ENCODE data around the gene ATP11A.

Gene ATP11A

DNA sequence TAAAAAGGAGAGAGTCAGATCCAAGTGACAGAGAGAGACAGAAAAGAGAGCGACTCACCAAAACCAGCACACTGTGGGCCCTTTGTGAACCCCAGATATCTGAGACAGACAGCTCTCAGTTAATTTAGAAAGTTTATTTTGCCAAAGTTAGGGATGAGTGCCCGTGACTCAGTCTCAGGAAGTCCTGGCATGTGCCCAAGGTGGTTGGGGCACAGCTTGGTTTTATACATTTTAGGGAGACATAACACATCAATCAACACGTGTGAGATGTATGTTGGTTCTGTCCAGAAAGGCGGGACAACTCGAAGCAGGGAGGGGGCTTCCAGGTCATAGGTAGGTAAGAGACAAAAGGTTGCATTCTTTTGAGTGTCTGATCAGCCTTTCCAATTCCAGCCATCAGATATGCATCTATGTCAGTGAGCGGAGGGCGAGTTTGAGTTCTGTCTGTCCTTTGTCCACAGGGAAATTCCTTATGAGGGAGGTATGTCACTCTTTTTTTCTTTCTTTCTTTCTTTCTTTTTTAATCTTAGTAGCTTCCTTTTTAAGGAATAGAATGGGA, 37.2 kb upstream of the ATP11A start:
- Histone ChIP-seq H3K9me3 (ENCODE audit: control insufficient read depth, low read length) (no peaks in the 10 kb centered on the region), H3K27me3 (replicated peaks; ENCODE audit: control insufficient read depth, insufficient read depth, low read length) (peaks cover 14% of the 10 kb centered on the region), H3K4me3 (ENCODE audit: low read length) (no peak overlapping the region), H3K4me1 (ENCODE audit: control insufficient read depth, insufficient read depth, low read length) (no peaks in the 10 kb centered on the region), H3K36me3 (ENCODE audit: control insufficient read depth, insufficient read depth, low read length, severe bottlenecking) (no peaks in the 10 kb centered on the region), H3K9ac (ENCODE audit: low read length) (no peak overlapping the region)
- no peak for DNase-seq (ENCODE audit: low read depth)

DNA sequence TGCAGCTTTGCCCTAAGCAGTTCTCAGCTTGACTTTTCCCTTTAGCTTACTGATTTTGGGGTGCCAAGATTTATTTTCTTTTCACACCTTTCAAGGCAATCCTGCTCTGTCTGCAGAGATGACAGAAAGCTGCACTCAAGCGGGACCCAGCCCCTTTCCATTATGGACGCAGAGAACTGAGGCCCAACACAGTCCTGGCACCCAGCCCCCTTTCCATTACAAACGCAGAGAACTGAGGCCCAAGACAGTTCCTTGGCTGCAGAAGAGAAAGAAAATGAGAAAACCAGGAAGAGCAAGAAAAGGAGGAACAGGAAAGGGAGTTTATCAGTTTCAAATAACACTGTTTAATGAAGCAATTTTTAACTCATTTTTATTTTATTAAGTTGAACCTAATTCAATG, 36.8 kb upstream of the ATP11A start:
- Histone ChIP-seq H3K27me3 (replicated peaks; ENCODE audit: control insufficient read depth, insufficient read depth, low read length) (peaks cover 9% of the 10 kb centered on the region), H3K4me1 (ENCODE audit: control insufficient read depth, insufficient read depth, low read length) (no peaks in the 10 kb centered on the region), H3K9me3 (ENCODE audit: control insufficient read depth, low read length) (no peaks in the 10 kb centered on the region), H3K9ac (ENCODE audit: low read length) (no peak overlapping the region), H3K4me3 (ENCODE audit: low read length) (no peak overlapping the region), H3K36me3 (ENCODE audit: control insufficient read depth, insufficient read depth, low read length, severe bottlenecking) (no peaks in the 10 kb centered on the region)
- DNase-seq (ENCODE audit: low read depth): no peak

DNA sequence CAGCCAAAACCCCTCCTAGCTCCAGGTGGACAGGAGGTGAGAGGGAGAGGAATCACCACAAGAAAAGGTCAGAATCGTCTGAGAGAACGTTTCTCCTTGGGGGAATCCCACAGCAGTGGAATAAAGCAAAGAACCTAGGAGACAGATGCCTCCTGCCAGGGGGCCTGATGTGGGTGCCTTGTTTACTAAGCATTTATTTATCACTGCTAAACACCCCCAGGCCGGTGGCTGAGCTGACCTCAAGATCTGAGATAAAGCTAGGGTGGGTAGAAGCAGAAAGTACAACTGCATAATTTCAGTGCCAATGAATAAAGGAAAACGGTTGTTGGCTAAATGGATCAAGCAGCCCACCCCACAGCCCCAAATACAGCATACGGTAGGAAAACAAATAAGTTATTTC, 33.9 kb upstream of the ATP11A start:
- H3K9ac ChIP-seq (ENCODE audit: low read length): no peak overlapping the region
- H3K9me3 ChIP-seq (ENCODE audit: control insufficient read depth, low read length): no peaks in the 10 kb centered on the region
- H3K27me3 ChIP-seq (replicated peaks; ENCODE audit: control insufficient read depth, insufficient read depth, low read length): peaks cover 8% of the 10 kb centered on the region
- no peak for DNase-seq (ENCODE audit: low read depth)
- no peaks in the 10 kb centered on the region for H3K36me3 ChIP-seq (ENCODE audit: control insufficient read depth, insufficient read depth, low read length, severe bottlenecking)
- H3K4me1 ChIP-seq (ENCODE audit: control insufficient read depth, insufficient read depth, low read length): no peaks in the 10 kb centered on the region
- H3K4me3 ChIP-seq (ENCODE audit: low read length): no peak overlapping the region

DNA sequence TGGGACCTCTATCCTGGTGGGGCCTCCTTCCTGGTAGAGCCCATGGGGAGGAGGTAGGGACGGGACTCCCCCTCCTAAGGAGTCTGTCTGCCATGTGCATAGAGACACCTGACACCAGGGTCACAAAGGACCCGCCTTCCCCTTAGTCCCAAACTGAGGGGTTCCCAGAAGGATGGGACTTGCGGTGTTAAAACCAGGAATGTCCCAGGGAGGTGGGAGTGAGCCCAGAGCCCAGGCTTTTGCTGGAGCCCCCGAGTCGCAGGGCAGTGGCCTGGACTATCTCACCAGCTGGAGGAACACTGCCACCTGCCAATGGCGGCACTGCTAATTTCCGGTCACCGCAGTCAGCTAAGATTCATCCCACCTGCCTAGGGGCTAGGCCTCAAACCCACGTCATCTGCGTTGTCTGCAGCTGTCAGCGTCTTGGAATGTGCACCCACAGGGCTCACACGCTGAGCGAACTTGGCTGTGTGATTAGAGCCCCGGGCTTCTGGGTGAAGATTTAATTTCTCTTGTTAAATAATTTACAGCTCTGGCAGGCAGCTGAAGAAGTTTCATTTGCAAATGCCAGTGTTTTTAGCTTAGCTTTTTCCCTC, 31.9 kb upstream of the ATP11A start:
- H3K9me3 ChIP-seq (ENCODE audit: control insufficient read depth, low read length): no peaks in the 10 kb centered on the region
- H3K27me3 ChIP-seq (replicated peaks; ENCODE audit: control insufficient read depth, insufficient read depth, low read length): peaks cover 8% of the 10 kb centered on the region
- DNase-seq (ENCODE audit: low read depth): peak; percentile 46
- no peak overlapping the region for H3K9ac ChIP-seq (ENCODE audit: low read length)
- no peaks in the 10 kb centered on the region for H3K36me3 ChIP-seq (ENCODE audit: control insufficient read depth, insufficient read depth, low read length, severe bottlenecking)
- H3K4me1 ChIP-seq (ENCODE audit: control insufficient read depth, insufficient read depth, low read length): no peaks in the 10 kb centered on the region
- H3K4me3 ChIP-seq (ENCODE audit: low read length): no peak overlapping the region

DNA sequence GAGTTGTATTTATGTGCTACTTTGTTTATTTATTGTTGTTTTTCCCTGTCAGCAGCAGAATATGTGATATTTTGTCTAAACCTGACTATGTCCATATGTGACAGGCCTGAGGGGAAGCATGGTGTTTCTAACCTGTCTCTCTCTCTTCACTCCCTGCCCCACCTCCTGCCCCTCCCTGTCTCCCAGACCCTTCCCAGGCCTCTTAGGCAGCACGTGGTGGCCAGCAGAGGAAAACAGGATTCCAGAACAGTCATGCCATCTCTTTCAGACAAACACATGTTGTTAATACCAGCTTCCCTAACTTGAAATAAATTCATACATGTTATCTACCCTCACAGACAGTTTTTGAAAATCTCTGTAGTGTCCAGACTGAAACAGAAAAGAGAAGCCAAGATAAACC, 31.0 kb upstream of the ATP11A start:
- Histone ChIP-seq H3K4me1 (ENCODE audit: control insufficient read depth, insufficient read depth, low read length) (no peaks in the 10 kb centered on the region), H3K4me3 (ENCODE audit: low read length) (no peak overlapping the region), H3K9me3 (ENCODE audit: control insufficient read depth, low read length) (no peaks in the 10 kb centered on the region), H3K9ac (ENCODE audit: low read length) (no peak overlapping the region), H3K36me3 (ENCODE audit: control insufficient read depth, insufficient read depth, low read length, severe bottlenecking) (no peaks in the 10 kb centered on the region), H3K27me3 (replicated peaks; ENCODE audit: control insufficient read depth, insufficient read depth, low read length) (peaks cover 8% of the 10 kb centered on the region)
- no peak for DNase-seq (ENCODE audit: low read depth)

DNA sequence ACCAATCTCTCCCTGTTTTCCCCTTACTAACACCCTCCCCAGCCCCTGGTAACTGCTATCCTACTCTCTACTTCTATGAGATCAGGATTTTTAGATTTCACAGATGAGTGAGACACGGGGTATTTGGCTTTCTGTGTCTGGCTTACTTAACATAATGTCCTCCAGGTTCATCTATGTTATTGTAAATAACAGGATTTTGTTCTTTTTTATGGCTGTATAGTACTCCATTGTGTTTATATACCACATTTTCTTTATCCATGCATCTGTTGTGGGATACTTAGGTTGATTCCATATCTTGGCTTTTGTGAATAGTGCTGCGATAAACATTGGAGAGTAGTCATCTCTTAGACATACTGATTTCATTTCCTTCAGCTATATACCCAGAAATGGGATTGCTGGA, 28.5 kb upstream of the ATP11A start:
- Histone ChIP-seq H3K9ac (ENCODE audit: low read length) (no peak overlapping the region), H3K4me1 (ENCODE audit: control insufficient read depth, insufficient read depth, low read length) (no peaks in the 10 kb centered on the region), H3K27me3 (replicated peaks; ENCODE audit: control insufficient read depth, insufficient read depth, low read length) (peaks cover 21% of the 10 kb centered on the region), H3K4me3 (ENCODE audit: low read length) (no peak overlapping the region), H3K36me3 (ENCODE audit: control insufficient read depth, insufficient read depth, low read length, severe bottlenecking) (no peaks in the 10 kb centered on the region), H3K9me3 (ENCODE audit: control insufficient read depth, low read length) (no peaks in the 10 kb centered on the region)
- no peak for DNase-seq (ENCODE audit: low read depth)

DNA sequence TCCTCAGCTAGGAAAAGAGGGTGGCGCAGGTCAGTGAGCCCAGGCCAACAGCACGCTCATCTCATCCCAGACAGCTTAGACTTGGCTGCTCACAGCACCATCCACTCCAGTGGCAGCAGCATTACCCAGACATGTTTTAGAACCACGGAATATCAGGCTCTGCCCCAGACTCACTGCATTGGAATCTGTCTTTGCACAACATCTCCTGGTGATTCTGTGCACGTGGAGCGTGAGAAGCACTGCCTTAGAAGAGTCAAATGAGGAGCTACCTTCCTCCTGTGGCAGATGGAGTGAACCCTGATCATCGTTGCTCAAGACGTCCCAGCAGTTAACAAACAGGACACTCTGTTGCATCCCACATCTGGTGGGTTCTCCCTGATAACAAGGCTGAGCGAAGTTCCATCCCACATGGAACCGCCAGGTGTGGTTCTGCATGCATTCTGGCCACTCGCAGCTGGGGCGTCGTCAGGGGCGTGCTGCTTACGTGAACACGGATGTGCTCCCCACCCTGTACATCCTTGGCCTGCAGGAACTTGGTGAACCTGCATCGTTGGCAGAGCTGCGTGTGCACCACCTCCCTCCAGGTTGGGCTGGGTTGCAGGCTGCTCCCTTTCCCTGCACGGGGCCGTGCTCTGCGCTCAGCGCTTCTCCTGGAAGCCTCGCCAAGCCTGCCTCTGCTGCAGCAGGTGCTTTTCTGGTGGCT, 25.2 kb upstream of the ATP11A start:
- no peaks in the 10 kb centered on the region for H3K36me3 ChIP-seq (ENCODE audit: control insufficient read depth, insufficient read depth, low read length, severe bottlenecking)
- H3K9ac ChIP-seq (ENCODE audit: low read length): no peak overlapping the region
- H3K27me3 ChIP-seq (replicated peaks; ENCODE audit: control insufficient read depth, insufficient read depth, low read length): peaks cover 30% of the 10 kb centered on the region
- no peak for DNase-seq (ENCODE audit: low read depth)
- H3K4me3 ChIP-seq (ENCODE audit: low read length): no peak overlapping the region
- H3K4me1 ChIP-seq (ENCODE audit: control insufficient read depth, insufficient read depth, low read length): no peaks in the 10 kb centered on the region
- H3K9me3 ChIP-seq (ENCODE audit: control insufficient read depth, low read length): no peaks in the 10 kb centered on the region

DNA sequence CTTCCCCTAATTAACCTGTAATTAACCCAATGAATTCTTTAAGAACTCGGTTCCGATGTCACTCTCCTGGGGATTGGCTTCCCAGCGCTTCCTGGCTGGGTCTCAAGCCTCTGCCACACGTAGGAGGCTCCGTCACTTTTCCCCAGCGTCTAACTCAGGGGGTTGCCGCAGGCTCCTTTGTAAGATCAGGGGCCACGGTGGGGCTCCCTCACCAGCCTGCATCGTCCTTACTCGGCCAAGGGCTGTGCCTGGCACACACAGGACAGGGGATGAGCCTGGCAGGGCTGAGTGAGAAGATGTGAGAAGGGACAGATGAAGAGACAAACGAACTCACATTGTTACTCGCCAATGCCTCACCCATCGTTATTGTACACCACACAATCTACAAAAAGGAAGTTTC, 20.9 kb upstream of the ATP11A start:
- H3K27me3 ChIP-seq (replicated peaks; ENCODE audit: control insufficient read depth, insufficient read depth, low read length): peaks cover 52% of the 10 kb centered on the region
- H3K4me1 ChIP-seq (ENCODE audit: control insufficient read depth, insufficient read depth, low read length): no peaks in the 10 kb centered on the region
- H3K9ac ChIP-seq (ENCODE audit: low read length): no peak overlapping the region
- H3K4me3 ChIP-seq (ENCODE audit: low read length): no peak overlapping the region
- no peaks in the 10 kb centered on the region for H3K36me3 ChIP-seq (ENCODE audit: control insufficient read depth, insufficient read depth, low read length, severe bottlenecking)
- H3K9me3 ChIP-seq (ENCODE audit: control insufficient read depth, low read length): no peaks in the 10 kb centered on the region
- no peak for DNase-seq (ENCODE audit: low read depth)

DNA sequence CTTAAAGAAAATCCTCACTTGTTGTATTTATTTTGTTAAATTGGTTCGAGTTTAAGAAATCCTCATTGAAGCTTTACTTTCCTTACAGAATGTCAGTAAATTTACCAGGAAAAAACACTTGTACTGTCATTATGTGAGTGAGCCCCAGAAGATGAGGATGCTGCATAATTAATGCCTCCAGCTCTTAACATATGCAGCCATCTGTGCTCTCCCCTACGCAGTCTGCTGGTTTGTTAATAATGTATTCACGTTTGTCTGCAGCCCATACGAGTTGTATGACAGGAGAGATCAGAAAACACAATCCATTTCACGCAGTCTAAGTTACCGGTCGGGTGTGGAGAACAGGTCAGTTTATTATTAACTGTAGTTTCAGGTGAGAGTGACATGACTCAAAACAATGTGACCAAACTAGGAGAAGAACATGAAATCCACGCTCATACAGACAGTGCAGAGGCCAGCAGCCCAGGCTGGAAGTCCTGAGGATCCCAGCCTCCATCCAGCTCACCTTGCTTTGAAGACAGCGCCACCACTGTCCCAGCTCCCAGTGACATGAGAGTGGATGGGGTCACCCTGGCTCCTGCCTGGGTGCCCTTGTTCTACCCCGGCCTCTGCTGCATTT, 19.8 kb upstream of the ATP11A start:
- H3K27me3 ChIP-seq (replicated peaks; ENCODE audit: control insufficient read depth, insufficient read depth, low read length): peaks cover 44% of the 10 kb centered on the region
- no peaks in the 10 kb centered on the region for H3K36me3 ChIP-seq (ENCODE audit: control insufficient read depth, insufficient read depth, low read length, severe bottlenecking)
- H3K9me3 ChIP-seq (ENCODE audit: control insufficient read depth, low read length): no peaks in the 10 kb centered on the region
- no peak for DNase-seq (ENCODE audit: low read depth)
- H3K4me1 ChIP-seq (ENCODE audit: control insufficient read depth, insufficient read depth, low read length): no peaks in the 10 kb centered on the region
- H3K4me3 ChIP-seq (ENCODE audit: low read length): no peak overlapping the region
- H3K9ac ChIP-seq (ENCODE audit: low read length): no peak overlapping the region

DNA sequence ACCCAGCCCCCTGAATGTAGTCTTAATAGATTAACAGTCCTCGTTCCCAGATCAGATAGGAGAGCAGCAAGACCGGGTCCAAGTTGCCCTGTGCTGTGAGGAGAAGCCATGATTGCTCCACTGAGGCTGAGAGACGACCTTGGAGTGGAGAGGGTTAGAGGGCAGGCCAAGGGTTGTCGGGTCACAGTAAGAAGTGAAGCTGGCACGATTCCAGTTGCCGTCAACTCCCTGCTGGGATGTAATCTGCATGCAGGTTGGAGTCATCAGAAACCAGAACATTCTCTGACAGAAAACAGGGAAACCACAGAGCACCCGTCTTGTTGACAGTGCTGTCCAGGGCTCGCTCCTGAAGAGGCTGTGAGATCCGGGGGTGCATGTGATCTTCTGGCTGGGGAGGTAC, 19.0 kb upstream of the ATP11A start:
- Histone ChIP-seq H3K4me3 (ENCODE audit: low read length) (no peak overlapping the region), H3K9ac (ENCODE audit: low read length) (no peak overlapping the region), H3K9me3 (ENCODE audit: control insufficient read depth, low read length) (no peaks in the 10 kb centered on the region), H3K27me3 (replicated peaks; ENCODE audit: control insufficient read depth, insufficient read depth, low read length) (peaks cover 51% of the 10 kb centered on the region), H3K4me1 (ENCODE audit: control insufficient read depth, insufficient read depth, low read length) (no peaks in the 10 kb centered on the region), H3K36me3 (ENCODE audit: control insufficient read depth, insufficient read depth, low read length, severe bottlenecking) (no peaks in the 10 kb centered on the region)
- DNase-seq (ENCODE audit: low read depth): no peak

DNA sequence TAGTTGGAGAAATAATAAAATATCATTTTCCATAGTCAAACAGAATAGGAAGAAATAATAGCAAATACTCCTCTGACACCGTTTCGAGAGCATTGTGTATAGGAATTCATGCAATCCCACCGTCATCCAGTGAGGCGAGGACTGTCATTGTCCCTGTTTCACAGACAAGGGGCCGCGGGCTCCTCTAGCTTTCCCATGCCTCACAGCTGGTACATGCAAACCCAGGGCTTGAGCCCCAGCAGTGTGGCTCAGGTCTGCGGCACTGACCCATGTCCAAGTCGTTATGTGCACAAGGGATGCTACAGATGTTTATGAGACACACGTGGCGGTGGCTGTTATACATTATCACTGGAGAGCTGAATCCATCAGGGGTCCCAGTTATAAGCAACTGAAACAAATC, 18.5 kb upstream of the ATP11A start:
- H3K9ac ChIP-seq (ENCODE audit: low read length): no peak overlapping the region
- H3K4me3 ChIP-seq (ENCODE audit: low read length): no peak overlapping the region
- no peak for DNase-seq (ENCODE audit: low read depth)
- H3K4me1 ChIP-seq (ENCODE audit: control insufficient read depth, insufficient read depth, low read length): no peaks in the 10 kb centered on the region
- peaks cover 53% of the 10 kb centered on the region for H3K27me3 ChIP-seq (replicated peaks; ENCODE audit: control insufficient read depth, insufficient read depth, low read length)
- no peaks in the 10 kb centered on the region for H3K9me3 ChIP-seq (ENCODE audit: control insufficient read depth, low read length)
- H3K36me3 ChIP-seq (ENCODE audit: control insufficient read depth, insufficient read depth, low read length, severe bottlenecking): no peaks in the 10 kb centered on the region
